ENCODE measurements around the gene ATP2B3.

DNA sequence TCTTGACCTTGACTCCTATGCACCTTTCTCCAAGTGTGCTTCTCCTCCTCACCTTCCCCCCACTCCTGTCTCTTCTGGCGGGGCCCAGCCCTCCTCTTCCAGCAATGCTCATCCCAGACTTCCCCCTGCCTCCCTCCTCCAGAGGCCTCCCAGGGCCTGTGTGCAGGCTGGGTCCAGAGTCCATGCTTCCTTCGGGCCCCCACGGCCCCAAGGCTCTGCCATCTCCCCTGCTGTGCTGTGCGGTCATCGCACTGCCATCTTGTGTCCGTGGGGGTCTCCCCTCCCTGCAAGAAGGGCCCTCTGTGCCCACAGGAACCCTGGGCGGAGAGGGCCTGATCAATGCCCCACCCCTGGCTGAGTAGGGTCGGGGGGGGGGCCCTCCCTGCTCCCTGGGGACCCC lies 27.3 kb downstream of the ATP2B3 start:
- TF ChIP-seq RAD21 (IDR thresholded peaks at IDR 0.05; ENCODE audit: low read depth) = no peak
- TF ChIP-seq, protein P1, sequence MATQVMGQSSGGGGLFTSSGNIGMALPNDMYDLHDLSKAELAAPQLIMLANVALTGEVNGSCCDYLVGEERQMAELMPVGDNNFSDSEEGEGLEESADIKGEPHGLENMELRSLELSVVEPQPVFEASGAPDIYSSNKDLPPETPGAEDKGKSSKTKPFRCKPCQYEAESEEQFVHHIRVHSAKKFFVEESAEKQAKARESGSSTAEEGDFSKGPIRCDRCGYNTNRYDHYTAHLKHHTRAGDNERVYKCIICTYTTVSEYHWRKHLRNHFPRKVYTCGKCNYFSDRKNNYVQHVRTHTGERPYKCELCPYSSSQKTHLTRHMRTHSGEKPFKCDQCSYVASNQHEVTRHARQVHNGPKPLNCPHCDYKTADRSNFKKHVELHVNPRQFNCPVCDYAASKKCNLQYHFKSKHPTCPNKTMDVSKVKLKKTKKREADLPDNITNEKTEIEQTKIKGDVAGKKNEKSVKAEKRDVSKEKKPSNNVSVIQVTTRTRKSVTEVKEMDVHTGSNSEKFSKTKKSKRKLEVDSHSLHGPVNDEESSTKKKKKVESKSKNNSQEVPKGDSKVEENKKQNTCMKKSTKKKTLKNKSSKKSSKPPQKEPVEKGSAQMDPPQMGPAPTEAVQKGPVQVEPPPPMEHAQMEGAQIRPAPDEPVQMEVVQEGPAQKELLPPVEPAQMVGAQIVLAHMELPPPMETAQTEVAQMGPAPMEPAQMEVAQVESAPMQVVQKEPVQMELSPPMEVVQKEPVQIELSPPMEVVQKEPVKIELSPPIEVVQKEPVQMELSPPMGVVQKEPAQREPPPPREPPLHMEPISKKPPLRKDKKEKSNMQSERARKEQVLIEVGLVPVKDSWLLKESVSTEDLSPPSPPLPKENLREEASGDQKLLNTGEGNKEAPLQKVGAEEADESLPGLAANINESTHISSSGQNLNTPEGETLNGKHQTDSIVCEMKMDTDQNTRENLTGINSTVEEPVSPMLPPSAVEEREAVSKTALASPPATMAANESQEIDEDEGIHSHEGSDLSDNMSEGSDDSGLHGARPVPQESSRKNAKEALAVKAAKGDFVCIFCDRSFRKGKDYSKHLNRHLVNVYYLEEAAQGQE (IDR thresholded peaks at IDR 0.05; ENCODE audit: low read depth) = no peak
- TF ChIP-seq EP300 (IDR thresholded peaks at IDR 0.05; ENCODE audit: borderline replicate concordance) = no peak
- no peak for TF ChIP-seq NFIC (IDR thresholded peaks at IDR 0.05)
- no peak for TF ChIP-seq FOXM1 (IDR thresholded peaks at IDR 0.05; ENCODE audit: borderline replicate concordance, low read depth)
- TF ChIP-seq TAF1 (IDR thresholded peaks at IDR 0.05; ENCODE audit: low read depth) = no peak
- no peak for TF ChIP-seq CEBPB (IDR thresholded peaks at IDR 0.05)
- TF ChIP-seq, protein P2, sequence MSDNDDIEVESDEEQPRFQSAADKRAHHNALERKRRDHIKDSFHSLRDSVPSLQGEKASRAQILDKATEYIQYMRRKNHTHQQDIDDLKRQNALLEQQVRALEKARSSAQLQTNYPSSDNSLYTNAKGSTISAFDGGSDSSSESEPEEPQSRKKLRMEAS (IDR thresholded peaks at IDR 0.05) = no peak
- no peak for TF ChIP-seq YY1 (IDR thresholded peaks at IDR 0.05; ENCODE audit: low read depth)
- TF ChIP-seq TEAD4 (IDR thresholded peaks at IDR 0.05) = no peak

Measured in Ishikawa (cell line).